Neuronal stem cell (in vitro differentiated cells): Measurements from ENCODE around the gene MYOZ3.

Source experiments
- DNase-seq: peaks from one replicate; pipeline ENCODE4 v3.0.0-alpha.2; 2013; ENCODE audit warnings: low spot score
- H2AFZ ChIP-seq: one replicate; pipeline ENCODE4 v1.6.1; 2013; ENCODE audit warnings: mild to moderate bottlenecking, low read length, inconsistent platforms
- H2AK5ac ChIP-seq: 2 replicates; pipeline ENCODE4 v1.6.1; 2013; ENCODE audit warnings: low read depth, mild to moderate bottlenecking, inconsistent platforms, low read length, moderate library complexity, mixed read lengths
- H2BK120ac ChIP-seq: 2 replicates; pipeline ENCODE4 v1.6.1; 2013; ENCODE audit warnings: low read depth, mild to moderate bottlenecking, inconsistent platforms, low read length, moderate library complexity, mixed read lengths
- H2BK12ac ChIP-seq: one replicate; pipeline ENCODE4 v1.6.1; 2013; ENCODE audit warnings: low read length, inconsistent platforms
- H2BK15ac ChIP-seq: 2 replicates; pipeline ENCODE4 v1.6.1; 2013; ENCODE audit warnings: mild to moderate bottlenecking, low read length, inconsistent platforms, mixed read lengths
- H2BK5ac ChIP-seq: one replicate; pipeline ENCODE4 v1.6.1; 2013; ENCODE audit warnings: inconsistent platforms, mild to moderate bottlenecking, low read length, moderate library complexity
- H3K14ac ChIP-seq: one replicate; pipeline ENCODE4 v1.6.1; 2013; ENCODE audit warnings: low read length, inconsistent platforms
- H3K18ac ChIP-seq: 2 replicates; pipeline ENCODE4 v1.6.1; 2013; ENCODE audit warnings: low read length, inconsistent platforms
- H3K23ac ChIP-seq: 2 replicates; pipeline ENCODE4 v1.6.1; 2013; ENCODE audit warnings: low read depth, mild to moderate bottlenecking, mixed read lengths, low read length, inconsistent platforms; ENCODE audit not compliant: poor library complexity
- H3K27ac ChIP-seq: replicated peaks from 3 replicates; pipeline ENCODE4 v1.5.1; 2013; ENCODE audit warnings: low read length, inconsistent platforms
- H3K27me3 ChIP-seq, 3 experiments: 2 replicates each; pipeline ENCODE4 v1.6.1; 2013; ENCODE audit warnings: low read length in 3 of 3, mild to moderate bottlenecking in 2 of 3, inconsistent platforms in 1 of 3, low read depth in 1 of 3, mixed read lengths in 1 of 3, moderate library complexity in 1 of 3; ENCODE audit not compliant: control insufficient read depth in 3 of 3, insufficient read depth in 3 of 3
- H3K36me3 ChIP-seq, 2 donors: replicated peaks in 1 of 2; 2 replicates each; pipeline ENCODE4 v1.6.1; 2013; ENCODE audit warnings: low read length in 2 of 2; ENCODE audit not compliant: control insufficient read depth in 2 of 2, insufficient read depth in 2 of 2
- H3K4ac ChIP-seq: 2 replicates; pipeline ENCODE4 v1.6.1; 2013; ENCODE audit warnings: inconsistent platforms, mild to moderate bottlenecking, low read length, moderate library complexity
- H3K4me1 ChIP-seq, 2 donors: 1 replicate in 1 of 2; 2 replicates in 1 of 2; pipeline ENCODE4 v1.6.1; 2013; ENCODE audit warnings: low read length in 2 of 2, low read depth in 1 of 2; ENCODE audit not compliant: control insufficient read depth in 2 of 2, insufficient read depth in 1 of 2
- H3K4me2 ChIP-seq: one replicate; pipeline ENCODE4 v1.6.1; 2013; ENCODE audit warnings: mild to moderate bottlenecking, low read length, inconsistent platforms; ENCODE audit not compliant: insufficient read depth, poor library complexity, severe bottlenecking
- H3K4me3 ChIP-seq, 2 donors: 2 replicates each; pipeline ENCODE4 v1.5.1; 2013; ENCODE audit warnings: low read length in 2 of 2, mild to moderate bottlenecking in 2 of 2, inconsistent platforms in 1 of 2, moderate library complexity in 1 of 2
- H3K79me1 ChIP-seq: one replicate; pipeline ENCODE4 v1.6.1; 2013; ENCODE audit warnings: low read depth, mild to moderate bottlenecking, inconsistent platforms, low read length, moderate library complexity
- H3K9ac ChIP-seq: one replicate; pipeline ENCODE4 v1.6.1; 2013; ENCODE audit warnings: mild to moderate bottlenecking, low read depth, low read length, inconsistent platforms; ENCODE audit not compliant: poor library complexity
- H3K9me3 ChIP-seq, 2 donors: replicated peaks in 1 of 2; 2 replicates each; pipeline versions ENCODE3 to v1.6.1; 2013; ENCODE audit warnings: low read length in 2 of 2, mild to moderate bottlenecking in 2 of 2, inconsistent platforms in 1 of 2, low read depth in 1 of 2, mixed read lengths in 1 of 2, moderate library complexity in 1 of 2; ENCODE audit not compliant: control insufficient read depth in 2 of 2, insufficient read depth in 1 of 2
- H4K8ac ChIP-seq: one replicate; pipeline ENCODE4 v1.6.1; 2013; ENCODE audit warnings: low read depth, mild to moderate bottlenecking, inconsistent platforms, low read length, moderate library complexity
- H4K91ac ChIP-seq: one replicate; pipeline ENCODE4 v1.6.1; 2013; ENCODE audit warnings: low read length, low read depth, mild to moderate bottlenecking, inconsistent platforms; ENCODE audit not compliant: poor library complexity
- WGBS, 2 donors: extraction: QIAGEN DNeasy Blood & Tissue Kit; methylation state at CpG; one replicate each; pipeline ENCODE4 v1.1.7; 2013; ENCODE audit warnings: missing lambda C conversion rate in 2 of 2, mixed read lengths in 1 of 2; ENCODE audit not compliant: insufficient read length in 2 of 2, insufficient replicate concordance in 1 of 2; ENCODE audit errors: extremely low coverage in 2 of 2; 5-methylcytosine and 5-hydroxymethylcytosine counted together

Gene MYOZ3

DNA sequence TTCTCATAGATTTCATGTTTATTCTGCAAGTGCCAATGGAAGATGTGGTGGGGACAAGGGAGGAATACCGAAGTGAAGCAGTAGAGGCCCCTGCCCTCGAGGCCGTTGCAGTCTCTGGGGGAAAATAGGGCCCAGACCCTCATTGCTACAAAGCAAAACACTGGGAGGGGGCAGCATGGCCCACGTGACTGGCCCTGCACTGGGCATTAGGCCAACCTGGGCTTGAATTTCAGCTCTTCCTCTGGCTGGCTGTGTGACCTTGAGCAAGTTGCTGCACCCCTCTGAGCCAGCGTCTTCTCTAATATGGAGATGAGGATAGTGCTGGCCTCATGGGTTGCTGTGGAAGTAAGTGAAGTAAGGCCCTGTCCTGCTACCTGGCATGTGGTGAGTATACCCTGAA, 21.3 kb upstream of the MYOZ3 start:
- no CpG with 5 or more reads among the region's 5 CpGs for WGBS, 2 donors

GRCh38 chr5:150640311-150641005, 20.6 kb upstream of the MYOZ3 start, which contains the start of gene SYNPO:
Gene SYNPO, plus strand, starts transcription at chr5:150640660. Its CDS starts 7,616 bp downstream, at chr5:150648276.
- Histone ChIP-seq H2AK5ac (peak within 1 kb of the TSS; percentile 68), H4K8ac (no peak within 1 kb of the TSS), H3K4me3 (peak within 1 kb of the TSS in 1 of 2 donors; percentile 15), H3K4me2 (no peak within 1 kb of the TSS), H2BK5ac (no peak within 1 kb of the TSS), H2BK12ac (peak within 1 kb of the TSS; percentile 51), H3K23ac (no peak within 1 kb of the TSS), H3K9ac (no peak within 1 kb of the TSS), H3K4me1 (peaks cover 34 to 48% of the 10 kb centered on the region in 2 donors), H3K4ac (no peak within 1 kb of the TSS), H2AFZ (peak within 1 kb of the TSS; percentile 84), H3K79me1 (no peaks in the 10 kb centered on the region), H3K36me3 (no peaks in the 10 kb centered on the region), H3K9me3 (no peaks in the 10 kb centered on the region), H3K18ac (peak within 1 kb of the TSS; percentile 83), H2BK15ac (peak within 1 kb of the TSS; percentile 8), H3K27me3 (peaks cover 0 to 20% (median 0%) of the 10 kb centered on the region in 3 experiments), H2BK120ac (peak within 1 kb of the TSS; percentile 30), H3K14ac (peak within 1 kb of the TSS; percentile 11), H4K91ac (no peak within 1 kb of the TSS), H3K27ac (peak within 1 kb of the TSS; percentile 5)
- no CpG with 5 or more reads among the region's 14 CpGs for WGBS, 2 donors
- DNase-seq: no peak

More for the DNA sequence above, 21.3 kb upstream of the MYOZ3 start:
- Histone ChIP-seq H2AK5ac (peak overlapping the region; percentile 68), H2BK5ac (no peak overlapping the region), H4K91ac (no peak overlapping the region), H4K8ac (no peak overlapping the region), H3K14ac (no peak overlapping the region), H2BK12ac (no peak overlapping the region), H3K27ac (no peak overlapping the region), H3K9ac (no peak overlapping the region), H3K9me3 (no peaks in the 10 kb centered on the region), H3K36me3 (no peaks in the 10 kb centered on the region), H3K4me1 (peaks cover 27 to 44% of the 10 kb centered on the region in 2 donors), H3K23ac (no peak overlapping the region), H2AFZ (no peak overlapping the region), H2BK120ac (no peak overlapping the region), H3K27me3 (peaks cover 0 to 24% (median 0%) of the 10 kb centered on the region in 3 experiments), H3K18ac (peak overlapping the region; percentile 29), H3K79me1 (no peaks in the 10 kb centered on the region), H3K4ac (no peak overlapping the region), H3K4me2 (no peak overlapping the region), H2BK15ac (peak overlapping the region; percentile 7), H3K4me3 (no peak overlapping the region)
- no peak for DNase-seq

- Histone ChIP-seq H4K91ac (no peak overlapping the region), H3K36me3 (no peaks in the 10 kb centered on the region), H3K4me3 (no peak overlapping the region), H3K27ac (peak overlapping the region; percentile 5), H3K4me2 (no peak overlapping the region), H3K9me3 (no peaks in the 10 kb centered on the region), H3K23ac (no peak overlapping the region), H3K4me1 (peaks cover 35 to 50% of the 10 kb centered on the region in 2 donors), H2AK5ac (peak overlapping the region; percentile 10), H3K18ac (peak overlapping the region; percentile 83), H3K9ac (no peak overlapping the region), H2AFZ (peak overlapping the region; percentile 84), H3K79me1 (no peaks in the 10 kb centered on the region), H2BK5ac (no peak overlapping the region), H2BK12ac (peak overlapping the region; percentile 51), H2BK15ac (peak overlapping the region; percentile 8), H3K4ac (no peak overlapping the region), H3K27me3 (peaks cover 0 to 20% (median 0%) of the 10 kb centered on the region in 3 experiments), H4K8ac (no peak overlapping the region), H3K14ac (peak overlapping the region; percentile 11), H2BK120ac (peak overlapping the region; percentile 30)
- DNase-seq: no peak
- WGBS, 2 donors: no CpG with 5 or more reads among the region's 9 CpGs
These were observed 20.0 kb upstream of the MYOZ3 start for GRCh38 chr5:150641006-150641570.
